Thyroid gland (tissue), 4 donors: ENCODE results near the gene CLDN24.

Source experiments
- CTCF ChIP-seq, 6 experiments: fragments of 200-600 bp in 3 of 6; fragments of 450-650 bp in 3 of 6; sonication (generic) in 3 of 6; IDR thresholded peaks; one replicate each; pipeline ENCODE4 v1.5.1; 2016 to 2019; ENCODE audit warnings: antibody characterized with exemption in 6 of 6, mild to moderate bottlenecking in 2 of 6, inconsistent platforms in 1 of 6, moderate library complexity in 1 of 6
- POLR2A ChIP-seq, 2 donors: fragments of 450-650 bp; IDR thresholded peaks; one replicate each; pipeline ENCODE4 v1.6.1; 2017; ENCODE audit warnings: antibody characterized with exemption in 2 of 2, mild to moderate bottlenecking in 2 of 2, moderate library complexity in 1 of 2

- TF ChIP-seq CTCF (IDR thresholded peaks at IDR 0.05) (no peak), POLR2A (IDR thresholded peaks at IDR 0.05) (no peak)
These were observed 37.3 kb downstream of the CLDN24 start for GRCh38 chr4:183284965-183285364.
